ENCODE measurements around the gene COX4I1.

The COX4I1 gene

DNA sequence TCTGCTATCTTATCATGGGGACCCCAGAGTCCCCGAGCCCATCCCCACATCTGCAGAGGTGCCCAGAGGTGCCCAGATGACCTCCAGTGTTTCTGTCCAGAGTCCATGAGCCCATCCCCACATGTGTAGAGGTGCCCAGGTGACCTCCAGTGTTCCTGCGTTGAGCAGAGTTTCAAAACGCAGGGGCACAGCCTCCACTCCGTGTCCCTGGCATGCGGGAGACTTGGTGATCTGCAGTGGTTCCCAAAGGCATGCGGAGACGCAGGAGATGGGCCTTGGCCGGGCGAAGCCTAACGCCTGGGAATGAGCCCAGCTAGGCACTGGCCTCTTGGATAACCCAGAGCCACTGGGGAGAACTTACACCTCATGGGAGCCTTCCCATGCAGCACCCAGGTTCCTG lies 41.3 kb downstream of the COX4I1 start:
- no peak for DNase-seq (ENCODE audit: low read depth)

DNA sequence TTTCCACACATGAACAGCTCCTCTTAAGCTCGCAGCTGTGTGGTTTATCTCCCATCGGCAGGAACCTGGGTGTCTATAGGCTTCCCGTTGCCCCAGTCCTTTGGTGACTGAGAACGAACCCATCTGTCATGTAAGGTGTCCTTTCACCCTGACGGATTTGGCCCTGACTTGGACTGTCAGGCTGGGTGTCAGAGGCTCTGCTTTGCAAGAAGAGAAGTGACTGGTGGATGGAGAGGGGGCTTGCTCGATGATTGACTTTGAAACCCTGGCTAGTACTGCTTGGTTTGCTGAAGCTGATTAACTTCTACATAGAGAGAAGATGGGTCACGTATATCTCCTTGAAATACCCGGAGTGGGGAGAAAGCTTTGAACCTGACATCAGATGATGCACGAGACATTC lies 42.9 kb downstream of the COX4I1 start:
- DNase-seq (ENCODE audit: low read depth) = no peak

DNA sequence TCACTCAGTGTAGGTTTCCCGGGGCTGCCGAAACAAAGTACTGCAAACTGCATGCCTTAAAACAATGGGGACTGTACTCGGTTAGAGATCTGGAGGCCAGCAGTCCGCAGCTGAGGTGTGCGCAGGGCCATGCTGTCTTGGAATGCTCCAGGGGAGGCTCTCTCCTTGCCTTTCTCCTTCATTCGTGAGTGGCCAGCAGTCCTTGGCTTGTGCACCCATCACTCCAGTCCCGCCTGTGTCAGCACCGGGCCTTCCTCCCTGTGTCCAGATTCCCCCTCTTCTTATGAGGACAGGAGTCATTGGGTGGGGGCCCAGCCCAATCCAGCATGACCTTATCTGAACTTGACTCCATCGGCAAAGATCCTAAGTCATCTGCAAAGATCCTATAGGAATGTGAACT lies 43.4 kb downstream of the COX4I1 start:
- no peak for DNase-seq (ENCODE audit: low read depth)

DNA sequence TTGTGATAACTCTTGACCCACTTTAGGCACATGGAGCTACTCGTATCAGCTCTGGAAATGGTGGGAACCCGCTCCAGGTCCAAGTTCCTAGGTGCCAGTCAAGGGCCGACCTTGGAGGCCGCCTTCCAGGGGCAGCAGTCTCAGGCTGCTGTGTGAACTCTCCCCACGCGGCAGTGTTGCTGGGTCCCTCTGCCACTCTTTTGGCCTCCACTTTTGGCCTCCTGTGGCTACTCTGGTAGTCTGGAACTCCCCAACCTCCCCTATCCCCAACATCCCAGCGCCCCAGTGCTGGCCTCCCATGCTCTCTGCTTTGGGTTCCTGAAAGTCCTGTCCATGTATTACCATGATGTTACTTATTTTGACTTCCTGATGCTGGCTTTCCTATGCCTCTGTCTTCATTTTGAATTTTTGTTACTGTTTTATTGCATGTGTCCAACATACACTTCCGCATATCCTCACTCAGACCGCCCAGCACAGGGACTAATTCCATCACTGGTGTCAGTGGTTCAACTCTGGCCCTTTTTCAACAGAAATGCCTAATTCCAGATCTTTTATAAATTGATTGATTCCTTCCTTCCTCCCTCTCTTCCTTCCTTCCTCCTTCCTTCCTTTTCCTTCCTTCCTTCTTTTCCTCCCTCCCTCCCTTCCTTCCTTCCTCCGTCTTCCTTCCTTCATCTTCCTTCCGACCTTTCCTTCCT lies 44.1 kb downstream of the COX4I1 start:
- DNase-seq (ENCODE audit: low read depth) = no peak

DNA sequence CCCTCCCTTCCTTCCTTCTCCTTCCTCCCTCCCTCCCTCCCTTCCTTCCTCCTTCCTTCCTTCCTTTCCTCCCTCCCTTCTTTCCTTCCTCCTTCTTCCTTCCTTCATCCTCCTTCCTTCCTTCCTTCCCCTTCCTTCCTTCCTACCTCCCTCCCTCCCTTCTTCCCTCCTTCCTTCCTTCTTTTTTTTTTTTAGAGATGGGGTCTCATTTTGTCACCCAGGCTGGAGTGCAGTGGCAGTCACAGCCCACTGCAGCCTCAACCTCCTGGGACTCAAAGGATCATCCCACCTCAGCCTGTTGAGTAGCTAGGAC lies 44.6 kb downstream of the COX4I1 start:
- DNase-seq (ENCODE audit: low read depth) = no peak

DNA sequence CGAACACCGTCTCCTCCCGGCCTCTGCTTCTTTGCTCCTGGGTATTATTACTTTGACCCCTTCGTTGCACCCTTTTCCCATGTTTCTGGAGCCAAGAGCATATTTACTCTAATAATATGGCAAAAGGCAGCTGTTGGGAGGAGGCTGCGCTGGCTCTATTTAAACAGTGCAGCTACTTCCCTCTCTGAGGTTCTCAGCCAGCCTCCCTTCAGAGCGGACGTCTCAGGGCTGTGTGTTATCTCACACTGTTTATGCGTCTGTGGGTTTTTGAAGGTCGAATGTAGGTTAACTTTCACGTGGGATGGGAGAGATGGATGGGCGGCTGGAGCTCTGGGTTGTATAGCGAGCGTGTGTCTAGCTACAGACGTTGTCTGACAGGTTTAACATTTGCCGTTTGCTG lies 45.3 kb downstream of the COX4I1 start:
- no peak for DNase-seq (ENCODE audit: low read depth)

DNA sequence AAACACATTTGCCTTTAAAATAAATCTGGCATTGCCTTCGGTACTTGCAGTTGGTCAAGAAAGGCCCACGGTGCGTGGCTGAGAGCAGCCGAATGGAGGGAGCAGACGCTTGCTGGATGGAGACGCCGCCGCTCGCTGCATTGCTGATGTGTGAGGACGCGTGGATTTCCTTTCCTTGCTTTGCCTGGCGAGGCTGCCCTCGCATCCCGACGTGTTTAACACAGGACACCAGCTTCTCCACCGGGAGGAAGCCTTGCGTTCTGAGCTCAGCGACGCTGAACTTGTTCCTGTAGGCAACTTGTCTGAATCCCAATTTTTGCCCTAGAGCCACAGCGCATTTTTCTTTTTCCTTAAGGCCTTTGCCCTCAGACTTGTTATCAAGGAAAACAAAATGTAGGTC lies 45.8 kb downstream of the COX4I1 start:
- no peak for DNase-seq (ENCODE audit: low read depth)

DNA sequence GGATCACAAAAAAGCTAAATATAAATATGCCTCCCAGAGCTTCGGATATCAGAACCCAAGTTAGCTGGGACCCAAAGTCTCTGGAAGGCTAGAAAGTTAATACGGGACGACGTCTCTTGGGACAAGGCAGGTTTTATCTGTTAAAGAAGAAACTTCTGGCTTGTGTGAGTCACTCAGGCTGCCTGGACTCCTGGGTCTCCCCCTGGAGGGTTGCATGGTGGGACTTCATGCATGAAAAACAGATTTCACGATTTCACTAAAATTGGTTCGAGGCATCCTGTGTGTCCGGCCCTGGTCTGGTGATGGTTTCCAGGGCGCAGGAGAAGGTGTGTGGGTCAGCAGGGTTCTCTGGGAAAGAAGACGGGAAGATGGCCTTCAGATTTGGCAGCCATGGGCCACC lies 47.0 kb downstream of the COX4I1 start:
- no peak for DNase-seq (ENCODE audit: low read depth)

DNA sequence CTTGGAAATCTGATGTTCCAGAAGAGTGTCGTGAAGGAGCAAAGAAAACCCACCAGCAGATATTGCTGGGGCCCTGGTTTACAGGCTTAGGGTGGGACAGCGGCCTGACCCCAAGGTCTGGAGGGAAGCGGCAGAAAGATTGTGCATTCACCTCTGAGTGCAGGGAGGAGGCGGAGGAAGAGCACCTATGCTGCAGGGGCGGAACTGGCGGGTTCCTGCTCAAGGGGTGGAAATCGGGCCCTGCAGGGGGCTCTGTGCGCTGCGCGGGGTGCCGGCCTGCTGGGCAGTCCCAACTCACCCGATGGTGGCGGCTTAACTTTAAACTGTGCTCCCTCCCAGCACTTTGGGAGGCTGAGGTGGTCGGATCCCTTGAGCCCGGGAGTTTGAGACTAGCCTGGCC lies 47.5 kb downstream of the COX4I1 start:
- DNase-seq (ENCODE audit: low read depth) = no peak

DNA sequence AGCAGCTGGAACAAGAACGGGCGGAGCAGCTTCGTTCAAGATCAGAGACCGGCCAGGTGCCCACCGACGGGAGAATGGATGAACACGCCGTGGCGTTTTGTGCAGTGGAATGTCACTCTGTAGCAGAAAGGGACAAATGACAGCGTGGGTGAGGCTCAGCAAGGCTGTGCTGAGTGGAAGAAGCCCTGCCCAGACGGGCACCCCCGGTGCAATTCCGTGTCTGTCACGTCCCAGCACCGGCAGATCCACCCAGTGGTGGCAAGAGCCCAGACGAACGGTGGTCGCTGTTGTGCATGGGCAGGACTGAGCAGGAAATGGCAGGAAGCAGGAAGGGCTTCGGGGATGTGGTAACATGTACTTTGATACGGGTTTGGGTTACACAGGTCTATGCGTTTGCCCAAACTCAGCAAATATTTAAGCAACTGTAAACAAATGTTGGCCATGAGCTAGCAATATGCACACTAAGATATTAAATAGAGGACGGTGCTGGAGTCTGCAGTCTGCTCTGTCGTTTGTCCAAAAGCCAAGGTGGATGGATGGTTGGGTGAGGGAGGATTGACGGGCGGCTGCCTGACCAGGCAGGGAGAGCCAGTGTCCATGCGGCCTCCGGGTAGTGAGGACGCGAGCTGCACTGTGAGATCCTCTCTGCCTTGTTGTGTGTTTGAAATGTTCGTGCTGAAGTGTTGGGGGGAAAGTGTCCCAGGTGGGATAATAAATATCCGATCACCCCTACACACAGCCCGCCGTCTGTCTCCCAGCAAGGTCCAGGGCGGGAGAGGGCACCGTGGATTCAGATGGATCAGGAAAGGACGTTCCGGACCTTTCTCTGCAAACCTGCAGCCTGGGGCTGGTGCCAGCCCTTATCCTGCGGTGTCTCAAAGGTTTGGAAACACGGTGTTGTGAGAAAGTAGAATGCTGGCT lies 48.4 kb downstream of the COX4I1 start:
- no peak for DNase-seq (ENCODE audit: low read depth)

DNA sequence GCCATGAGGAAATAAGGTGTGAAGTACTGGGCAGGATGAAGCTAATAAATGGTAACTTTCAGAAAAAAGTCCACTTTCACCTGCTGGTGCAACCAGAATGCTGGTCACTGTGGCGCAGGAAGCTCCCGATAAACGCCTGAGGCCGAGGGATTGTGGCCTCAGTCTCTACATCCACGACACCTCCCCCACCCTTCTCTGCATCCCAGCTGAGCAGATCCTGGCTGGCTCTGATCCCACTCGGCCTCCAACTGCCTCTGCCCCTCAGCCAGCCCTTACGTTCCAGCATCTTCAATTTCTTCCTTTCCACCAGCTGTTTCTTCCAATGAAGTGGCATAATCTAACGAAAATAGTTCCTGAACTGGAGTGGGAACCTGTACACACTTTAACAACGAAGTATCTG lies 49.5 kb downstream of the COX4I1 start:
- no peak for DNase-seq (ENCODE audit: low read depth)

DNA sequence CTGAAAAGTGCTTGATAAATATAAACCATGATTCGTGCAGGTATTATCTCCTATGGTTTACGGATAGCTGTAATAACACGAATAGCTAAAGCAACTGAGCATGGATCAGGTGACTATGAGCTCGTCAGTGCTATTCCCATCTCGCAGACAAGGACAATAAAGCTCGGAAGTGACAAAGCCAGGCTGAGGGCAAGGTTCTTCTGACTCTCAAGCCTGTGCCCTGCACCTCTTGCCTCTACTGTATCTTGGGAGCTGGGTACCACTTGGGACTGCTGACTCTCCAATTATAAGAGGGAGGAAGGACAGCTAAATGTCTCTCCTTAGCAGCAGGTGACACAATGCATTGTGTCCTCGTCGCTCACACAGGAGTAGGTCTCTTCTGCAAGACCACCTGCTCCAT lies 49.9 kb downstream of the COX4I1 start:
- no peak for DNase-seq (ENCODE audit: low read depth)

DNA sequence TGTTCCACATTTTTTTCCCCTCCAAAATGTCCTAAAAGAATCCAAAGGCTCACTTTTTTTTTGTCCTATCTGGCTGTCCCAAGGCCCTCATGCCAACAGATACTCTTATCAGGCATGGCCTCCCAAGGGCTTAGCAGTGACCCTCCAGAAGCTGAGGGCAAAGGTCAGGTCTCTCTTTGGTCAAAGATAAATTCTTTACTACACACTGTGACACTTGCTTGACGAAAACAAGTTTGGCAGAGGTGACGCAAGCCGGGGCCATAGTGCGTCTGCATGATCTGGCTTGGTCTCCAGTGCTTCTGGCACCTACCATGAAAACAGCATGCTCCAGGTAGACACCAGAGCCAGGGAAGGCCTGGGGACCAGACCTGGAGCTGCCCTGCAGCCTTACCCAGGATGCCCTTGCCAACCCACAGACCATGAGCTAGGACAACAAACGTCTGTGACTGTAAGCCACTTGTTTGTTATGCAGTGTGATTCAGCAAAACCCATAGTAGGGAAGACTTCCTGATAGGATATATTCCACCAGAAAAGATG lies 50.9 kb downstream of the COX4I1 start:
- DNase-seq (ENCODE audit: low read depth) = no peak

DNA sequence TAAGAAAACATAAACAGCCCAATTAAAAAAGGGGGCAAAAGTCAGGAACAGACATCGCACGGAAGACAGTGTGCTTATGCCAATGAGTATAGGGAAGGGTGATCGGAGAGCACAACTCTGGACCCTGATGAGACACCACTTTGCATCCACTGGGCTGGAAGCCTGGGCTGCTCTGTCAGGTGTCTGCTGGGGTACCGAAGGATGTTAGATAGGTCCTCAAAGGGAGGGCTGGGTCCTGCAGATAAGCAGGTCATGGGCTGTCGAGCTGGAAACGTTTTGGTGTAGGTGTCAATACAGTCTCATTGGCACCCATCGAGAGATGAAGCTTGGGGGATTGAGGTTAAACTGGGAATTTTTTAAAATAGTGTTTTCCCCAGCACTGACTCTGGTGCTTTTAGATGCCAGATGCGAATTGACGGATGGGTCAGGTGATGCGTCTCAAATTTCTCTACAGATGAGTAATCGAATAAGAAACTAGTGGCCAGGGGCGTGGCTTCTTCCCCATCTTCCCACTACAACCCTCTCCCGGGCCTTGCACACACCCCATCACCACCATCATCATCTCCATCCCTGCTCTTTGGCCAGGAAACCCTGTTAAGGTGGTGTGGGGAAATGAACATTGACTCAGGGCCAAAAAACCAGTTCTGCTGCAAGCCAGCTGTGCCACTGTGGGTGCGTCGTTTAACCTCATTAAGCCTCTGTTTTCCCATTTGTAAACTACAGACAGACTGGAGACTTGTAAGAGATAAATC lies 51.7 kb downstream of the COX4I1 start:
- no peak for DNase-seq (ENCODE audit: low read depth)

DNA sequence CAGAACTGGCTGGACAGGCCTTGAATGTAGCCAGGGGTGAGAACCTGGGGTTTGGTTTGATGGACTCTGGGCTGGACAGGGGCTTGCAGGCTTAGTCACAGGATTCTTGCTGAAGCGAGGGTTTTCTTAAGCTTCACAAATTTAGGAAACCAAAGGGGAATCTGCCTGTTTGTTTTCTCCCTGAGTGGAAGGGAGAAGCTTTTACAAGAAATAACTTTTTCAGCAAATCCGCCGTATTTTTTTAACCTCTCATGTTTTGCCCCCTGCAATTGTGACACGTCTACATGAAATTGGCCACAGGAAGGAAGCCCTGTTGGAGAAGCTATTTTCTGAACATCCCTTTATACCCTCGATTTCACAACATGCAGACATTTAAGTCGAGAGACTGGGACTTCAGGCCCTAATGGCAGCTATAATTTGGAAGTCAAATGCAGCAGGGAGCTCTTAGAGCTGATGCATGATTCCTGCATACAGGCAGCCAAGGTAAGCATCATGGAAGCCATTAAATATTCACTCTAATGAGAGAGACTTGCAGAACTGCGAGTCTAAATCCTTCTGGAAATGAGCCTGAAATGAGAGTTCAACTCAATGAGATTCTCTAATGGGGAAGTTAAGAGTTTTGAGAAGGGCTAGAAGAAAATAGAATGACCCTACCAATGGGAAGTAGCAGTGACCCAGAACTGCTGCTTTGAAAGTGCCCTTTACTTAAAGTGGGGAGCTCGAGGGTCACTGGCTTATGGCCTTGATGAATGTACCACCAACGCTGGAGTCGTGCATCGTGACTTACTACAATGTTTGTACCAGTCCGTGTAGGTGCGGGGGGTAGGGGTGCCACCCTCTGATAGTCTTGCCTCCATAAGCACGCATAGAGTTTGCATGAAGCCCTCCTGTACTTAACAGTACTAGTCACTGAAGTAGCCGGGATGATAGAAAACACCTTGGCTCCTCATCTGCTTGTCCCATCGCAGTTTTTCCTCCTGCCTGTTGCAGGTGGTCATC lies 54.4 kb downstream of the COX4I1 start:
- no peak for DNase-seq (ENCODE audit: low read depth)

DNA sequence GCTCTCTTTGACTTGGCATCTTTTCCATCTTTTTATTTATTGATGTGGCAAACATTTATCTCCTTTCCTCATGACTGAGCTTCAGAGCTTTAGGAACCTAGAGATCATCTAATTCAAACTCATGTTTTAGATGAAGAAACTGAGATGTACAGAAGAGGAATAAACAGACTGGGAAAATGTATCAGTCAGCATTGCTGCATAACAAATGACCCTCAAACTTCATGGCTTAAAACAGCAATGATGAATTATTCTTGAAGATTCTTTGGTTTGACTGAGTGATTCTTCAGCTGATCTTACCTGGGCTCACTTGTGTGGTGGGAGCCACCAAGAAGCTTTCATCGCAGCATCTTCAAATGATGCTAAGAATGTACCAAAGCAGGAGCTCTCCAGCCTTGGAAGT lies 55.4 kb downstream of the COX4I1 start:
- no peak for DNase-seq (ENCODE audit: low read depth)

DNA sequence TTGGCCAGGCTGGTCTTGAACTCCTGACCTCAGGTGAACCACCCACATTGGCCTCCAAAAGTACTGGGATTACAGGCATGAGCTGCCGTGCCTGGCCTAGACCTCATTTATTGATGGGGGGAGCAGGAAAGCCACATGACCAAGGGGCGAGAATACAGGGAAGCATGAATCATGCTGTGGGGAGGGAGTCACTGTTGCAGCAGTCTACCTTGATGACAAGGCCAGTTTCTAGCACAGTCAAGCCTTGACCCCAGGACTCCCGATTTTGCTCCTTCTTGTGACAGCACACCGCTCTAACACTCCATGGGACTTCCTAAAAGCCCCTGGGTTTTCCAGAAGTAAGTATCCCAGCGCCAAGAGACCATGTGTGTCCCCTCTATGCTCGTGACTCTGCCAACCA lies 56.6 kb downstream of the COX4I1 start:
- DNase-seq (ENCODE audit: low read depth) = no peak

DNA sequence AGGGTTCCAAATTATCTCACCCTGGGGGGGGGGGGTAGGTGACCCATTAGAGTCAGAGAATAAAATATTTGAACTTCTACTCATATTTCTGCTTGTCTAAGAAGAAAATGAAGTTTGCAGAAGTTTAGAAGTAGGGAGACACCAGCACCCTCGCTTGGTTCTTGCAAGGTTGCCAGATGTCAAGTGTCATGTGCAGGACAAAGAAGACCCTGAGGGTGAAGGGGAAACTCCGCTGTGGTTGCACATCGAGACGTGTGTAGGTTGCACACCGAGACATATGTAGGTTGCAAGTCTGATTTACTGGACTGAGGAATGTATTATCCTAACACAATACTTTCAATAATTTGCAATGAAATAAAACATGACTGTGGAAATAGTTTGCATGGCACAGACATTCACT lies 57.1 kb downstream of the COX4I1 start:
- no peak for DNase-seq (ENCODE audit: low read depth)
